HepG2 (cell line): ENCODE data around the gene NUDT7. TPM values are rescaled to one million over a fixed set of nuclear protein-coding genes. Genes with fewer than 3 reads are reported as not detected.

Experiments
- ATRX ChIP-seq: sonication (generic); formaldehyde crosslinking; IDR thresholded peaks from 2 replicates; pipeline ENCODE4 v1.4.0; 2020; ENCODE audit warnings: missing genetic modification reagents, borderline replicate concordance
- EEA1 ChIP-seq: sonication (generic); formaldehyde crosslinking; IDR thresholded peaks from 2 replicates; pipeline ENCODE4 v1.5.1; 2020; ENCODE audit warnings: mild to moderate bottlenecking, missing genetic modification reagents, borderline replicate concordance
- ELK4 ChIP-seq: sonication (generic); formaldehyde crosslinking; IDR thresholded peaks from 2 replicates; pipeline ENCODE4 v1.9.0; 2021; ENCODE audit warnings: missing genetic modification reagents, borderline replicate concordance
- EZH2 ChIP-seq: conservative IDR thresholded peaks from 2 replicates; pipeline ENCODE4 v1.6.1; 2012; ENCODE audit warnings: mild to moderate bottlenecking, low read depth, low read length, moderate library complexity
- HNF1A ChIP-seq, 2 experiments: sonication (generic) in 1 of 2; formaldehyde crosslinking in 1 of 2; IDR thresholded peaks; 2 replicates each; pipeline versions ENCODE4 v1.4.0 to v1.6.1; 2016 to 2020; ENCODE audit warnings: borderline replicate concordance in 1 of 2, low read depth in 1 of 2, mild to moderate bottlenecking in 1 of 2, missing genetic modification reagents in 1 of 2
- KMT2B ChIP-seq: IDR thresholded peaks from 2 replicates; pipeline ENCODE4 v1.6.1; 2016; ENCODE audit warnings: missing genetic modification reagents, missing compliant biosample characterization
- MLLT10 ChIP-seq: sonication (generic); formaldehyde crosslinking; IDR thresholded peaks from 2 replicates; pipeline ENCODE4 v1.4.0; 2020; ENCODE audit warnings: missing genetic modification reagents
- NCOA5 ChIP-seq: sonication (generic); formaldehyde crosslinking; IDR thresholded peaks from 2 replicates; pipeline ENCODE4 v1.4.0; 2020; ENCODE audit warnings: missing genetic modification reagents
- POLR2G ChIP-seq: fragments of 200-400 bp; formaldehyde crosslinking; IDR thresholded peaks from 2 replicates; pipeline ENCODE4 v1.6.1; 2018; ENCODE audit warnings: mild to moderate bottlenecking, low read depth, low read length, moderate library complexity
- SIN3A ChIP-seq: IDR thresholded peaks from 2 replicates; pipeline ENCODE4 v1.6.1; 2011; ENCODE audit warnings: low read depth, mild to moderate bottlenecking, control low read depth, low read length, borderline replicate concordance
- SOX13 ChIP-seq, 3 experiments: fragments of 450-650 bp in 1 of 3; sonication (generic) in 1 of 3; formaldehyde crosslinking in 1 of 3; IDR thresholded peaks in 2 of 3; conservative IDR thresholded peaks in 1 of 3; 2 replicates each; pipeline versions ENCODE4 v1.5.0 to v1.6.1; 2016 to 2020; ENCODE audit warnings: antibody characterized with exemption in 1 of 3, mild to moderate bottlenecking in 1 of 3, missing compliant biosample characterization in 1 of 3, missing genetic modification reagents in 1 of 3, moderate library complexity in 1 of 3
- TCF7 ChIP-seq: sonication (generic); IDR thresholded peaks from 2 replicates; pipeline ENCODE4 v1.6.1; 2016; ENCODE audit warnings: antibody characterized with exemption, low read depth
- ZBTB1 ChIP-seq: sonication (generic); formaldehyde crosslinking; IDR thresholded peaks from 2 replicates; pipeline ENCODE4 v1.4.0; 2020; ENCODE audit warnings: missing genetic modification reagents, borderline replicate concordance
- ZMYM2 ChIP-seq: sonication (generic); formaldehyde crosslinking; IDR thresholded peaks from 2 replicates; pipeline ENCODE4 v1.8.0; 2022; ENCODE audit warnings: mild to moderate bottlenecking, missing genetic modification reagents
- ZNF33B ChIP-seq: sonication (generic); formaldehyde crosslinking; IDR thresholded peaks from 2 replicates; pipeline ENCODE4 v1.5.1; 2020; ENCODE audit warnings: mild to moderate bottlenecking, missing genetic modification reagents
- ZNF484 ChIP-seq: sonication (generic); formaldehyde crosslinking; IDR thresholded peaks from 2 replicates; pipeline ENCODE4 v1.5.1; 2020; ENCODE audit warnings: mild to moderate bottlenecking, low read depth, missing genetic modification reagents, borderline replicate concordance
- ZNF703 ChIP-seq: sonication (generic); formaldehyde crosslinking; IDR thresholded peaks from 2 replicates; pipeline ENCODE4 v1.5.1; 2020; ENCODE audit warnings: missing genetic modification reagents, mild to moderate bottlenecking, moderate library complexity, borderline replicate concordance
- ZNF766 ChIP-seq: sonication (generic); formaldehyde crosslinking; IDR thresholded peaks from 2 replicates; pipeline ENCODE4 v1.5.0; 2020; ENCODE audit warnings: missing genetic modification reagents, borderline replicate concordance
- polyA plus RNA-seq, 8 experiments: library from polyadenylated mRNA; depleted of rRNA in 3 of 8; stranded (reverse) in 7 of 8; unstranded in 1 of 8; fragments of >200 nt; fragmentation: Illumina TruSeq in 4 of 8; extraction: Trizol in 4 of 8; gene quantifications; 2 replicates each; pipeline versions ENCODE4 v1.2.1 to v1.2.3, GENCODE V29; 2011 to 2016; ENCODE audit warnings: low read depth in 4 of 8, missing spikeins in 1 of 8, mixed read lengths in 1 of 8; ENCODE audit not compliant: insufficient read depth in 1 of 8
- total RNA-seq, 5 experiments: library from RNA; depleted of rRNA; stranded (reverse); fragments of >200 nt; fragmentation: Illumina TruSeq; extraction: Trizol; gene quantifications; 2 replicates each; pipeline ENCODE4 v1.2.3, GENCODE V29; 2016; ENCODE audit warnings: low read depth in 1 of 5
- TF ChIP-seq, protein P1 (sequence below): sonication (generic); formaldehyde crosslinking; IDR thresholded peaks from 2 replicates; pipeline ENCODE4 v1.5.0; 2020; ENCODE audit warnings: missing genetic modification reagents
- TF ChIP-seq, protein P2 (sequence below): sonication (generic); formaldehyde crosslinking; IDR thresholded peaks from 2 replicates; pipeline ENCODE4 v1.4.0; 2020; ENCODE audit warnings: missing genetic modification reagents
- TF ChIP-seq, protein P3 (sequence below): sonication (generic); formaldehyde crosslinking; IDR thresholded peaks from 2 replicates; pipeline ENCODE4 v1.5.0; 2020; ENCODE audit warnings: mild to moderate bottlenecking, missing genetic modification reagents

Gene NUDT7
- total and polyA plus RNA-seq, 2 of the 13 experiments (the other 11 are each of a cell fraction or from before 2014, with no cell fraction given): 14.3 to 23.9 TPM

GRCh38 chr16:77762262-77762661 is 39.9 kb downstream of the NUDT7 start (continued):
- TF ChIP-seq ZMYM2 (no peak), EEA1 (CRISPR knock-in tag) (no peak), ATRX (no peak), ZNF33B (no peak), HNF1A (IDR thresholded peaks at IDR 0.05; ENCODE audit: low read depth) (no peak), HNF1A (CRISPR knock-in tag; IDR thresholded peaks at IDR 0.05; ENCODE audit: borderline replicate concordance) (no peak), SOX13 (IDR thresholded peaks at IDR 0.05) (no peak), SOX13 (CRISPR knock-in tag; conservative IDR thresholded peaks at IDR 0.05 in 1 of 2, IDR thresholded peaks at IDR 0.05 in 1 of 2) (peak in 1 of 2 experiments; percentile 79; a peak in 2 of 4 replicates), POLR2G (no peak), ZNF484 (CRISPR knock-in tag) (no peak), NCOA5 (no peak), KMT2B (CRISPR knock-in tag) (no peak), SIN3A (no peak), ZNF703 (CRISPR knock-in tag) (no peak), ZBTB1 (CRISPR knock-in tag) (no peak), MLLT10 (CRISPR knock-in tag) (no peak), TCF7 (peak; percentile 76), EZH2 (no peak), ZNF766 (CRISPR knock-in tag) (no peak), ELK4 (CRISPR knock-in tag) (no peak)
- TF ChIP-seq, protein P1, sequence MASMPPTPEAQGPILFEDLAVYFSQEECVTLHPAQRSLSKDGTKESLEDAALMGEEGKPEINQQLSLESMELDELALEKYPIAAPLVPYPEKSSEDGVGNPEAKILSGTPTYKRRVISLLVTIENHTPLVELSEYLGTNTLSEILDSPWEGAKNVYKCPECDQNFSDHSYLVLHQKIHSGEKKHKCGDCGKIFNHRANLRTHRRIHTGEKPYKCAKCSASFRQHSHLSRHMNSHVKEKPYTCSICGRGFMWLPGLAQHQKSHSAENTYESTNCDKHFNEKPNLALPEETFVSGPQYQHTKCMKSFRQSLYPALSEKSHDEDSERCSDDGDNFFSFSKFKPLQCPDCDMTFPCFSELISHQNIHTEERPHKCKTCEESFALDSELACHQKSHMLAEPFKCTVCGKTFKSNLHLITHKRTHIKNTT (CRISPR knock-in tag): no peak
- TF ChIP-seq, protein P2, sequence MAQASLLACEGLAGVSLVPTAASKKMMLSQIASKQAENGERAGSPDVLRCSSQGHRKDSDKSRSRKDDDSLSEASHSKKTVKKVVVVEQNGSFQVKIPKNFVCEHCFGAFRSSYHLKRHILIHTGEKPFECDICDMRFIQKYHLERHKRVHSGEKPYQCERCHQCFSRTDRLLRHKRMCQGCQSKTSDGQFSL: no peak
- TF ChIP-seq, protein P3, sequence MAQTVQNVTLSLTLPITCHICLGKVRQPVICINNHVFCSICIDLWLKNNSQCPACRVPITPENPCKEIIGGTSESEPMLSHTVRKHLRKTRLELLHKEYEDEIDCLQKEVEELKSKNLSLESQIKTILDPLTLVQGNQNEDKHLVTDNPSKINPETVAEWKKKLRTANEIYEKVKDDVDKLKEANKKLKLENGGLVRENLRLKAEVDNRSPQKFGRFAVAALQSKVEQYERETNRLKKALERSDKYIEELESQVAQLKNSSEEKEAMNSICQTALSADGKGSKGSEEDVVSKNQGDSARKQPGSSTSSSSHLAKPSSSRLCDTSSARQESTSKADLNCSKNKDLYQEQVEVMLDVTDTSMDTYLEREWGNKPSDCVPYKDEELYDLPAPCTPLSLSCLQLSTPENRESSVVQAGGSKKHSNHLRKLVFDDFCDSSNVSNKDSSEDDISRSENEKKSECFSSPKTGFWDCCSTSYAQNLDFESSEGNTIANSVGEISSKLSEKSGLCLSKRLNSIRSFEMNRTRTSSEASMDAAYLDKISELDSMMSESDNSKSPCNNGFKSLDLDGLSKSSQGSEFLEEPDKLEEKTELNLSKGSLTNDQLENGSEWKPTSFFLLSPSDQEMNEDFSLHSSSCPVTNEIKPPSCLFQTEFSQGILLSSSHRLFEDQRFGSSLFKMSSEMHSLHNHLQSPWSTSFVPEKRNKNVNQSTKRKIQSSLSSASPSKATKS (CRISPR knock-in tag): no peak
